ENCODE data around the gene STARD7. TPM values are rescaled to one million over a fixed set of nuclear protein-coding genes. Genes with fewer than 3 reads are reported as not detected.
"Not testable (repeated sequence)": the region's sequence is repeated elsewhere in the genome, so short reads cannot be mapped to it uniquely, and the experiment has no call there.

Gene STARD7
- total RNA-seq, 1 experiment from 2014 or later = 100 TPM

GRCh38 chr2:96160366-96160765, 48.3 kb downstream of the STARD7 start:
- not testable (repeated sequence) for H3K27me3 ChIP-seq, H3K9me3 ChIP-seq, H3K4me3 ChIP-seq, DNase-seq, H3K36me3 ChIP-seq

- no peak for DNase-seq
- Histone ChIP-seq H3K9me3 (no peaks in the 10 kb centered on the region), H3K36me3 (no peaks in the 10 kb centered on the region), H3K27me3 (no peaks in the 10 kb centered on the region), H3K4me3 (no peak overlapping the region)
These were observed 49.4 kb downstream of the STARD7 start for GRCh38 chr2:96159084-96159830.

- Histone ChIP-seq H3K4me3 (no peak overlapping the region), H3K9me3 (no peaks in the 10 kb centered on the region), H3K27me3 (no peaks in the 10 kb centered on the region), H3K36me3 (no peaks in the 10 kb centered on the region)
- no peak for DNase-seq
These were observed 50.1 kb downstream of the STARD7 start for GRCh38 chr2:96158554-96158940.

- Histone ChIP-seq H3K27me3 (no peaks in the 10 kb centered on the region), H3K4me3 (no peak overlapping the region), H3K36me3 (no peaks in the 10 kb centered on the region), H3K9me3 (no peaks in the 10 kb centered on the region)
- no peak for DNase-seq
These were observed 50.7 kb downstream of the STARD7 start for GRCh38 chr2:96157649-96158553.

- no peak for DNase-seq
- Histone ChIP-seq H3K36me3 (no peaks in the 10 kb centered on the region), H3K9me3 (no peaks in the 10 kb centered on the region), H3K4me3 (no peak overlapping the region), H3K27me3 (no peaks in the 10 kb centered on the region)
These were observed 51.5 kb downstream of the STARD7 start for GRCh38 chr2:96156926-96157648.

GRCh38 chr2:96156011-96156820, 52.4 kb downstream of the STARD7 start:
- Histone ChIP-seq H3K9me3 (no peaks in the 10 kb centered on the region), H3K27me3 (no peaks in the 10 kb centered on the region), H3K4me3 (no peak overlapping the region), H3K36me3 (no peaks in the 10 kb centered on the region)
- DNase-seq = no peak

- no peak for DNase-seq
- H3K4me3 ChIP-seq = no peak overlapping the region
- no peaks in the 10 kb centered on the region for H3K27me3 ChIP-seq
- no peaks in the 10 kb centered on the region for H3K9me3 ChIP-seq
- H3K36me3 ChIP-seq = no peaks in the 10 kb centered on the region
These were observed 53.9 kb downstream of the STARD7 start for GRCh38 chr2:96154506-96155380.

GRCh38 chr2:96153991-96154431, 54.6 kb downstream of the STARD7 start:
- H3K36me3 ChIP-seq = no peaks in the 10 kb centered on the region
- H3K9me3 ChIP-seq = no peaks in the 10 kb centered on the region
- no peaks in the 10 kb centered on the region for H3K27me3 ChIP-seq
- no peak for DNase-seq
- no peak overlapping the region for H3K4me3 ChIP-seq

GRCh38 chr2:96153291-96153713, 55.3 kb downstream of the STARD7 start:
- DNase-seq = no peak

GRCh38 chr2:96152304-96153161, 56.1 kb downstream of the STARD7 start:
- no peaks in the 10 kb centered on the region for H3K36me3 ChIP-seq
- H3K27me3 ChIP-seq = no peaks in the 10 kb centered on the region
- H3K4me3 ChIP-seq = no peak overlapping the region
- no peak for DNase-seq
- H3K9me3 ChIP-seq = no peaks in the 10 kb centered on the region

More at GRCh38 chr2:96153291-96153713, 55.3 kb downstream of the STARD7 start:
- H3K27me3 ChIP-seq = no peaks in the 10 kb centered on the region
- H3K4me3 ChIP-seq = no peak overlapping the region
- no peaks in the 10 kb centered on the region for H3K36me3 ChIP-seq
- H3K9me3 ChIP-seq = no peaks in the 10 kb centered on the region

- Histone ChIP-seq H3K9me3 (no peaks in the 10 kb centered on the region), H3K4me3 (no peak overlapping the region), H3K36me3 (no peaks in the 10 kb centered on the region), H3K27me3 (no peaks in the 10 kb centered on the region)
- DNase-seq = no peak
These were observed 56.9 kb downstream of the STARD7 start for GRCh38 chr2:96151595-96152303.

- Histone ChIP-seq H3K36me3 (no peaks in the 10 kb centered on the region), H3K9me3 (no peaks in the 10 kb centered on the region), H3K4me3 (no peak overlapping the region), H3K27me3 (no peaks in the 10 kb centered on the region)
- no peak for DNase-seq
These were observed 57.6 kb downstream of the STARD7 start for GRCh38 chr2:96150791-96151594.

GRCh38 chr2:96150007-96150640, 58.5 kb downstream of the STARD7 start:
- no peak overlapping the region for H3K4me3 ChIP-seq
- H3K36me3 ChIP-seq = no peaks in the 10 kb centered on the region
- H3K27me3 ChIP-seq = no peaks in the 10 kb centered on the region
- no peaks in the 10 kb centered on the region for H3K9me3 ChIP-seq
- no peak for DNase-seq
